H1 (cell line): ENCODE results near the gene TENT4A. TPM values are rescaled to one million over a fixed set of nuclear protein-coding genes. Genes with fewer than 3 reads are reported as not detected.

Experiments
- CBX8 ChIP-seq: fragments of 300-800, 300-1000 bp; sonication (generic); IDR thresholded peaks from 2 replicates; pipeline ENCODE4 v1.7.1; 2016; ENCODE audit warnings: low read depth, low read length, borderline replicate concordance
- CTCF ChIP-seq, 3 experiments: IDR thresholded peaks; 1 replicate in 2 of 3; 2 replicates in 1 of 3; pipeline versions ENCODE4 v1.5.1 to v1.6.1; 2011; ENCODE audit warnings: low read length in 3 of 3, mild to moderate bottlenecking in 3 of 3, inconsistent platforms in 2 of 3, low read depth in 1 of 3, moderate library complexity in 1 of 3; ENCODE audit not compliant: insufficient read depth in 1 of 3; ENCODE audit errors: control extremely low read depth in 1 of 3
- GABPA ChIP-seq: IDR thresholded peaks from 2 replicates; pipeline ENCODE4 v1.6.1; 2011; ENCODE audit warnings: mild to moderate bottlenecking, low read length, moderate library complexity, borderline replicate concordance; ENCODE audit not compliant: insufficient read depth
- HDAC2 ChIP-seq, 2 experiments: fragments of 300-600 bp in 1 of 2; sonication (generic) in 1 of 2; IDR thresholded peaks; 2 replicates each; pipeline ENCODE4 v1.6.1; 2011 to 2012; ENCODE audit warnings: low read depth in 2 of 2, low read length in 2 of 2, mild to moderate bottlenecking in 2 of 2, moderate library complexity in 2 of 2, borderline replicate concordance in 1 of 2, inconsistent platforms in 1 of 2
- MAFK ChIP-seq: IDR thresholded peaks from 2 replicates; pipeline ENCODE4 v1.6.1; 2012; ENCODE audit warnings: low read depth, mild to moderate bottlenecking, improper control_type of control experiment, low read length
- RAD21 ChIP-seq, 2 experiments: IDR thresholded peaks in 1 of 2; conservative IDR thresholded peaks in 1 of 2; 2 replicates each; pipeline ENCODE4 v1.6.1; 2011; ENCODE audit warnings: low read depth in 2 of 2, low read length in 2 of 2, improper control_type of control experiment in 1 of 2, inconsistent platforms in 1 of 2, mild to moderate bottlenecking in 1 of 2, moderate library complexity in 1 of 2
- TBP ChIP-seq: IDR thresholded peaks from 2 replicates; pipeline ENCODE4 v1.6.1; 2011; ENCODE audit warnings: low read depth, low read length, improper control_type of control experiment
- polyA plus RNA-seq, 7 experiments: library from polyadenylated mRNA; depleted of rRNA in 3 of 7; stranded (reverse) in 5 of 7; unstranded in 2 of 7; fragments of >200 nt in 5 of 7; fragments of 200-250 nt in 2 of 7; gene quantifications; 1 replicate in 5 of 7; 2 replicates in 1 of 7; 4 replicates in 1 of 7; pipeline versions ENCODE4 v1.2.1 to v1.2.3, GENCODE V29; 2011 to 2013; ENCODE audit warnings: missing spikeins in 2 of 7, mixed read lengths in 2 of 7
- total RNA-seq: library from RNA; stranded (reverse); fragmentation: NEBNext Ultra II Directional; extraction: Animal tissue kit (Norgen Biotek cat#: 25700); gene quantifications from 2 replicates; pipeline ENCODE4 v1.2.1, GENCODE V29; 2021

Gene TENT4A
- total and polyA plus RNA-seq, 2 of the 8 experiments (the other 6 are each of a cell fraction or from before 2014, with no cell fraction given): 8.9 to 25.1 TPM

GRCh38 chr5:6737043-6737941 is 24.1 kb downstream of the TENT4A start (continued):
- TF ChIP-seq CBX8 (no peak), RAD21 (IDR thresholded peaks at IDR 0.05 in 1 of 2, conservative IDR thresholded peaks at IDR 0.05 in 1 of 2; ENCODE audit: low read depth in 2 of 2, low read length in 2 of 2) (no peak), CTCF (IDR thresholded peaks at IDR 0.05; ENCODE audit: control extremely low read depth in 1 of 3, insufficient read depth in 1 of 3, low read depth in 1 of 3, low read length in 3 of 3) (no peak), HDAC2 (IDR thresholded peaks at IDR 0.05; ENCODE audit: borderline replicate concordance in 1 of 2, low read depth in 2 of 2, low read length in 2 of 2) (no peak), TBP (no peak), GABPA (no peak), MAFK (no peak)
- TF ChIP-seq, all 59 proteins: peak for 0
